HG03097 (cell line): ENCODE results near the gene CD151.

Experiments
- ATAC-seq: cut with Tn5 transposase; IDR thresholded peaks from one replicate; pipeline ENCODE4 v1.9.1; 2021; ENCODE audit not compliant: unreplicated experiment, low FRiP score

Gene CD151

GRCh38 chr11:832529-833113 lies at the start of gene CD151:
Gene CD151, plus strand, starts transcription at chr11:832952. Its CDS starts 3,118 bp downstream, at chr11:836070.
- ATAC-seq: no peak

GRCh38 chr11:783581-784015 lies 49.2 kb upstream of the CD151 start:
- ATAC-seq: no peak

- no peak for ATAC-seq
Measured at GRCh38 chr11:786235-787083, 46.3 kb upstream of the CD151 start.

- ATAC-seq: no peak
Measured at GRCh38 chr11:787084-787675, 45.6 kb upstream of the CD151 start.

GRCh38 chr11:788009-788640 lies 44.6 kb upstream of the CD151 start:
- no peak for ATAC-seq

- ATAC-seq: no peak
Measured at GRCh38 chr11:788953-789940, 43.5 kb upstream of the CD151 start.

- ATAC-seq: no peak
Measured at GRCh38 chr11:789943-790342, 42.8 kb upstream of the CD151 start, which contains the start of gene CEND1. Gene CEND1, minus strand, starts transcription at chr11:790090. Its CDS starts 1,514 bp downstream, at chr11:788576.

- no peak for ATAC-seq
Measured at GRCh38 chr11:790721-791564, 41.8 kb upstream of the CD151 start.

- no peak for ATAC-seq
Measured at GRCh38 chr11:791658-792534, 40.9 kb upstream of the CD151 start.

GRCh38 chr11:792535-792821 lies 40.3 kb upstream of the CD151 start:
- ATAC-seq: no peak

- ATAC-seq: no peak
Measured at GRCh38 chr11:792873-793272, 39.9 kb upstream of the CD151 start.

- ATAC-seq: no peak
Measured at GRCh38 chr11:793556-793955, 39.2 kb upstream of the CD151 start.

- no peak for ATAC-seq
Measured at GRCh38 chr11:794013-794765, 38.6 kb upstream of the CD151 start.

- no peak for ATAC-seq
Measured at GRCh38 chr11:794766-795633, 37.8 kb upstream of the CD151 start.

GRCh38 chr11:795634-796564 lies 36.9 kb upstream of the CD151 start:
- ATAC-seq: no peak
